Measurements from ENCODE around the gene ATOX1.

ATOX1 gene

GRCh38 chr5:151770383-151771258, 12.2 kb upstream of the ATOX1 start:
- DNase-seq, result peak; percentile 73 to 84 (median 82)

- no peak for DNase-seq
Observed at GRCh38 chr5:151766975-151767374, 8.5 kb upstream of the ATOX1 start.

- no peak for DNase-seq
Observed at GRCh38 chr5:151764801-151765200, 6.4 kb upstream of the ATOX1 start.

- DNase-seq, result peak in 3 of 4 experiments; percentile 27 to 52 (median 49)
Observed at GRCh38 chr5:151758141-151758429, 346 bp downstream of the ATOX1 start.

GRCh38 chr5:151757233-151758140, 944 bp downstream of the ATOX1 start:
- peak in 2 of 4 experiments; percentile 23 to 40 for DNase-seq

- no peak for DNase-seq
Observed at GRCh38 chr5:151755383-151755782, 3.0 kb downstream of the ATOX1 start.

GRCh38 chr5:151751593-151751992, 6.8 kb downstream of the ATOX1 start:
- no peak for DNase-seq

- peak; percentile 55 to 82 (median 72) for DNase-seq
Observed at GRCh38 chr5:151751091-151751490, 7.3 kb downstream of the ATOX1 start.

- DNase-seq, result no peak
Observed at GRCh38 chr5:151750121-151750520, 8.3 kb downstream of the ATOX1 start.

- peak; percentile 70 to 84 (median 74) for DNase-seq
Observed at GRCh38 chr5:151745071-151745705, 13.2 kb downstream of the ATOX1 start.

- no peak for DNase-seq
Observed at GRCh38 chr5:151743530-151743929, 14.9 kb downstream of the ATOX1 start.

- peak in 3 of 4 experiments; percentile 21 to 31 (median 25) for DNase-seq
Observed at GRCh38 chr5:151742870-151743294, 15.5 kb downstream of the ATOX1 start.

GRCh38 chr5:151741678-151742423, 16.6 kb downstream of the ATOX1 start:
- no peak for DNase-seq

GRCh38 chr5:151740958-151741373, 17.5 kb downstream of the ATOX1 start:
- DNase-seq, result no peak

GRCh38 chr5:151740336-151740942, 18.0 kb downstream of the ATOX1 start:
- DNase-seq, result peak; percentile 71 to 87 (median 78)

- no peak for DNase-seq
Observed at GRCh38 chr5:151739939-151740335, 18.5 kb downstream of the ATOX1 start.

- DNase-seq, result no peak
Observed at GRCh38 chr5:151739395-151739794, 19.0 kb downstream of the ATOX1 start.

- no peak for DNase-seq
Observed at GRCh38 chr5:151738125-151738848, 20.1 kb downstream of the ATOX1 start.

GRCh38 chr5:151737431-151737830, 21.0 kb downstream of the ATOX1 start:
- DNase-seq, result no peak

GRCh38 chr5:151735646-151736045, 22.8 kb downstream of the ATOX1 start:
- no peak for DNase-seq

GRCh38 chr5:151734064-151734408, 24.4 kb downstream of the ATOX1 start:
- no peak for DNase-seq

Measured in suppressor macrophage (primary cell).